GM19043 (cell line): ENCODE data around the gene PINLYP.
A peak's percentile ranks its signal among the peaks of the same experiment; 100 is the strongest.
"Not testable (repeated sequence)": the region's sequence is repeated elsewhere in the genome, so short reads cannot be mapped to it uniquely, and the experiment has no call there.

ENCODE experiments used
- ATAC-seq: cut with Tn5 transposase; IDR thresholded peaks from one replicate; pipeline ENCODE4 v1.9.1; 2021; ENCODE audit warnings: low read depth; ENCODE audit not compliant: unreplicated experiment

The PINLYP gene

GRCh38 chr19:43575955-43576878 lies 616 bp downstream of the PINLYP start:
- ATAC-seq = no peak

DNA sequence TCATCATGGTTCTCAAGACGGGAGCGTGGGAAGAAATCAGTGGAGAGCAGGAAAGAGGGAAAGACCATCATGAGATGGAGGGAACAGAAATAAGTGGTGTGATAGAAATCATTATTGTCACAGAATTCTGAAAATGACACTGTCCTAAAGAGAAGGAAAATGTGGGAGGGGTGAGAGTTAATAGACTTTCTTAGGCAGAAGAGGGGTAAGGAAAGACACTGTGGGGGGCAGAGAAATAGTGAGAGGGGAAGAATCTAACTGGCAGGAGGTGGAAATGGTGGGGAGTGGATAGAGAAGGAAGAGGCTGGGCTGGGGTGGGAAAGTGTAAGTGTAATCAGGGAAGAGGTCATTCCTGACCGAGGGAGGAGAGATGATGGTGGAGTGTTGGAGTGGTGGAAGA lies 3.2 kb downstream of the PINLYP start:
- no peak for ATAC-seq

DNA sequence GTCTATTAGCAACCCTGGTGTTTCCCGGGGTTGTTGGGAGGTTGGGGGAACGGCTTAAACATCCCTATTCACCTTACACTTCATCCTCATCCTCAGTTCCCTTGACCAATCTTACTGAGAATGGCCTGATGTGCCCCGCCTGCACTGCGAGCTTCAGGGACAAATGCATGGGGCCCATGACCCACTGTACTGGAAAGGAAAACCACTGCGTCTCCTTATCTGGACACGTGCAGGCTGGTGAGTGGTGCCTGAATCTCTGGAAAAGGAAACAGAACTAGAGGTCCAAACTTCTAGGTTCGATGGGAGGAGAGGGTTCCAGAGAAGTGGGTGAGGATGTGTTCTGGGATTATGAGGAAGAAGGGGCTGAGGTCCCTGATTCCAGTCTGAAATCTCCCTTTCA lies 5.9 kb downstream of the PINLYP start:
- no peak for ATAC-seq

DNA sequence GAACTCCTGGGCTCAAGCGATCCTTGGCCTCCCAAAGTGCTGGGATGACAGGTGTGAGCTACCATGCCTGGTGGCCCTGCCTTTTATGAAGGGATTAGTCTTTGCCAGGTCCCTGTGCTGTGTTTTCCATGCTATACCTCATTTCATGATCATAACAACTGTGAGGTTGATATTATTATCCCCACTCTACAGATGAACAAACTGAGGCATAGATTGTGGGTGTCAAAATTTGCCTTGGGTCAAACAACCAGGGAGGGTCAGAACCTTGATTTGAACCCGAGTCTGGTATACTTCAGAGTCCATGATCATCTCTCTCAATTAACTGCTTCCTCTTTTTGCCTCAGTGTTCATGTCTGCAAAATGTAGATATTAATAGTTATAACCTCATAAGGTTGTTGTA lies 6.9 kb downstream of the PINLYP start:
- ATAC-seq = no peak

GRCh38 chr19:43584484-43584883 lies 8.9 kb downstream of the PINLYP start:
- ATAC-seq = no peak

GRCh38 chr19:43586346-43586745 lies 10.7 kb downstream of the PINLYP start:
- no peak for ATAC-seq

DNA sequence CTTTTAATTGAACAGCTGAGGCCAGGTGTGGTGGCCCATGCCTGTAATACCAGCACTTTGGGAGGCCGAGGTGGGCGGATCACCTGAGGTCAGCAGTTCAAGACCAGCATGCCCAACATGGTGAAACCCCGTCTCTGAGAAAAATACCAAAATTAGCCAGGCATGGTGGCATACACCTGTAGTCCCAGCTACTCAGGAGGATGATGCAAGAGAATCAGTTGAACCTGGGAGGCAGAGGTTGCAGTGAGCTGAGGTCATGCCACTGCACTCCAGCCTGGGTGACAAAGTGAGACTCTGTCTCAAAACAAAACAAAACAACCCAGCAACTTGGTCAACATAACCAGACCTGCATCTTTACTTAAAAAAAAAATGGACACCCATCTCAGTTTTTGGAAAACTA lies 11.4 kb downstream of the PINLYP start:
- ATAC-seq = not testable (repeated sequence)

DNA sequence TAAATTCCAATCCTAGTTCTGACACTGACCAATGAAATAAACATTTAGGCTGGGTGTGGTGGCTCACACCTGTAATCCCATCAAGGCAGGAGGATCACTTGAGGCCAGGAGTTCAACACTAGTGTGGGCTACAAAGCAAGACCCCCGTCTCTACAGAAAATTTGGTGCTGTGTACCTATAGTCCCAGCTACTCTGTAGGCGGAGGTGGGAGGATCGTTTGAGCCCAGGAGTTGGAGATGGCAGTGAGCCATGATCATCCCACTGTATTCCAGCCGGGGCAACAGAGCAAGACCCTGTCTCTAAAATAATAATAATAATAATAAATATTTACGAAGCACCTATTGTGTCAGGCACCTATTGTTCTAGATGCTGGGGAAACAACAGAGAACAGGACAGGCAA lies 13.7 kb downstream of the PINLYP start:
- ATAC-seq = no peak

DNA sequence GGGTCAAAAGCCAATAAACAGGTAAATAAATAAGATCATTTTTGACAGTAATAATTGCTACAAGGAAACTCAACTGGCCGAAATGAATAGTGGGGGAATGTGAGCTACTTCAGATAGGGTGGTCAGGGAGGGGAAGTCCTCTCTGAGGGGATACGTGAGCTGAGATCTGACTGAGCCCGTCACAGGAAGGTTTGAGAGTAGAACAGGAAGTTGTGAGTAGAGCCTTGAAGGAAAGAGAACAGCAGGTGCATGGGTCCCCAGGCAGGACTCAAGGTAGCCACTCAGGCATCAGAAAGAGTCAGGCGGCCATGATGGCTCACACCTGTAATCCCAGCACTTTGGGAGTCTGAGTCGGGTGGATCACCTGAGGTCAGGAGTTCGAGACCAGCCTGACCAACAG lies 14.1 kb downstream of the PINLYP start:
- ATAC-seq = no peak

- ATAC-seq = no peak
Observed at GRCh38 chr19:43591904-43592772, 16.5 kb downstream of the PINLYP start.

DNA sequence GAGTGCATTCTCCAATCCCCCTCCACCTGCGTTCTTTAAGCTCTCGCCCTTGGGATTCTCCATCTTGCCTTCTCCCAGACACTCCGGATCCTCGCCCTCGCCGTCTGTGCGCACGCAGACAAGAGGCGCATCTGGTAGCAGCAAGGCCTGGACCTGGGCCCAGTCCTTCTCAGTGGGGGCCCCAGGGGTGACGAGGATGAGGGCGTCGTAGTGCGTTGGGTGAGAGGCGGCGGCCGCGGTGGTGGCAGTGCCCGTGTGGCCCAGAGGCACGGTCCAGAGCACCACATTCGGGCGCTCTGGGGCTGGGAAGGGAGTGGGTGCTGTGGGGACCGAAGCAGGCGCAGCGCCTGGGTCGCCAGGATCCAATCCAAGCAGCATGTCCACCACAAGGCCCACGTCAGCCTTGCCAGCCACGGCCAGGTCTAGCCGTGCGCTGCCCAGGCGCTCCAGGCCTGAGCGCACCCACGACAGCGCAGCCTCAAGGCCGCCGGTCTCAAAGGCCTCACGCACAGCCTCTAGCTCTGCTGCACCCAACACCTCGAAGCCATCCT lies 17.3 kb downstream of the PINLYP start:
- no peak for ATAC-seq

GRCh38 chr19:43594081-43594697 lies 18.6 kb downstream of the PINLYP start:
- ATAC-seq = no peak

GRCh38 chr19:43594710-43595604 lies 19.4 kb downstream of the PINLYP start:
- no peak for ATAC-seq

DNA sequence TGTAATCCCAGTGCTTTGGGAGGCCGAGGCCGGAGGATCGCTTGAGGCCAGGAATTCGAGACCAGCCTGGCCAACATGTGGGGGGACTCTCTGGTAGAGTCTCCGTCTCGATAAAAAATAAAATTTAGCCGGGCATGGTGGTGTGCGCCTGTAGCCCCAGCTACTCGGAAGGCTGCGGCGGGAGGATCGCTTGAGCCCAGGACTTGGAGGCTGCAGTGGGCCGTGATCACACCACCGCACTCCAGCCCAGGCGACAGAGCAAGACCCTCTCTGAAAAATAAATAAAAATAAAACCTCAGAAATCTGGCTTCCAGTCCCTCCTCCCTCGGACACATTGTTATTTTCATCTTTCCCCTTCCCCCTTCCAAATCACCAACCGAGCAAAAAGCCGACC lies 20.0 kb downstream of the PINLYP start:
- ATAC-seq = no peak

- ATAC-seq = peak; percentile 81
Observed at GRCh38 chr19:43595999-43596841, 20.6 kb downstream of the PINLYP start, which contains the start of the genes IRGQ and ZNF576. IRGQ (minus strand) TSS chr19:43596134; CDS start chr19:43595338, 796 bp downstream. ZNF576 (plus strand) TSS chr19:43596595; CDS start chr19:43597109, 514 bp downstream.

GRCh38 chr19:43596842-43597461 lies 21.4 kb downstream of the PINLYP start:
- no peak for ATAC-seq

DNA sequence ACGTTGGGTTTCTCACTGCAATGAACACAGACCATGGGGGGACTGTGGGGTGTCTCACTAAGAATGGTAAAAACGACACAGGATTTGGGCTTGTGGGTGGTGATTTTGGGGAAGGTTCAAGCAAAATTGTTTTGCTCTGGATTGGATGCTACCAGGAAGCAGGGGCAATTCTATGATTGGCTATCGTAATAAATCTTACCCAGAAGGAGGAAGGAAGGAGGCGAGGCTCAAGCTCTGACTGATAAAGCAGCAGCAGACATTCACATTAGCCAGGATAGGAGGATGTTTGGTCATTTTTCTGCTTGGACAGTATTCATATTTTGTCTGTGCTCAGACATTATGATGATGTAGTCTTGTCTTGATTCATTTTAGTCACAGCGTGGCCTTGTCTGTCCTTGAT lies 22.3 kb downstream of the PINLYP start:
- no peak for ATAC-seq
